ENCODE data around the gene ERLEC1.

- TF ChIP-seq CTCF (IDR thresholded peaks at IDR 0.05; ENCODE audit: low read length), result no peak
- no peak for TF ChIP-seq EZH2 (IDR thresholded peaks at IDR 0.05; ENCODE audit: borderline replicate concordance, low read length)
Observed at GRCh38 chr2:53782676-53783075, 4.2 kb upstream of the ERLEC1 start.

All from OCI-LY1 (cell line).